ENCODE measurements around the gene TMEM240.
"Not testable (repeated sequence)": the region's sequence is repeated elsewhere in the genome, so short reads cannot be mapped to it uniquely, and the experiment has no call there.

The TMEM240 gene

GRCh38 chr1:1556961-1557360, 16.5 kb upstream of the TMEM240 start:
- DNase-seq = not testable (repeated sequence)

GRCh38 chr1:1556505-1556904, 16.1 kb upstream of the TMEM240 start:
- no peak for DNase-seq

- DNase-seq = peak; percentile 77
Observed at GRCh38 chr1:1554926-1555915, 14.8 kb upstream of the TMEM240 start.

GRCh38 chr1:1554550-1554925, 14.1 kb upstream of the TMEM240 start:
- no peak for DNase-seq

- no peak for DNase-seq
Observed at GRCh38 chr1:1553821-1554494, 13.5 kb upstream of the TMEM240 start.

- no peak for DNase-seq
Observed at GRCh38 chr1:1552263-1552639, 11.8 kb upstream of the TMEM240 start.

GRCh38 chr1:1551524-1552262, 11.3 kb upstream of the TMEM240 start:
- DNase-seq = no peak

- DNase-seq = peak; percentile 31
Observed at GRCh38 chr1:1550591-1551432, 10.4 kb upstream of the TMEM240 start.

- DNase-seq = no peak
Observed at GRCh38 chr1:1550087-1550486, 9.7 kb upstream of the TMEM240 start.

GRCh38 chr1:1548591-1548990, 8.2 kb upstream of the TMEM240 start:
- no peak for DNase-seq

- no peak for DNase-seq
Observed at GRCh38 chr1:1547476-1547875, 7.1 kb upstream of the TMEM240 start.

GRCh38 chr1:1547011-1547410, 6.6 kb upstream of the TMEM240 start:
- DNase-seq = no peak

GRCh38 chr1:1545946-1546737, 5.7 kb upstream of the TMEM240 start:
- DNase-seq = no peak

- DNase-seq = no peak
Observed at GRCh38 chr1:1544544-1544943, 4.1 kb upstream of the TMEM240 start.

- DNase-seq = no peak
Observed at GRCh38 chr1:1543706-1544099, 3.3 kb upstream of the TMEM240 start.

- DNase-seq = no peak
Observed at GRCh38 chr1:1542766-1543705, 2.6 kb upstream of the TMEM240 start.

GRCh38 chr1:1541956-1542765, 1.7 kb upstream of the TMEM240 start:
- no peak for DNase-seq

- DNase-seq = no peak
Observed at GRCh38 chr1:1540818-1541628, 599 bp upstream of the TMEM240 start.
